Activated naive CD4-positive, alpha-beta T cell (primary cell): ENCODE data around the gene MANEA.
A peak's percentile ranks its signal among the peaks of the same experiment; 100 is the strongest.
"Not testable (repeated sequence)": the region's sequence is repeated elsewhere in the genome, so short reads cannot be mapped to it uniquely, and the experiment has no call there.

Experiments used
- DNase-seq, 4 experiments: peaks; one replicate each; lab custom pipeline; 2025; lab: John Stamatoyannopoulos, UW

Gene MANEA, protein sequence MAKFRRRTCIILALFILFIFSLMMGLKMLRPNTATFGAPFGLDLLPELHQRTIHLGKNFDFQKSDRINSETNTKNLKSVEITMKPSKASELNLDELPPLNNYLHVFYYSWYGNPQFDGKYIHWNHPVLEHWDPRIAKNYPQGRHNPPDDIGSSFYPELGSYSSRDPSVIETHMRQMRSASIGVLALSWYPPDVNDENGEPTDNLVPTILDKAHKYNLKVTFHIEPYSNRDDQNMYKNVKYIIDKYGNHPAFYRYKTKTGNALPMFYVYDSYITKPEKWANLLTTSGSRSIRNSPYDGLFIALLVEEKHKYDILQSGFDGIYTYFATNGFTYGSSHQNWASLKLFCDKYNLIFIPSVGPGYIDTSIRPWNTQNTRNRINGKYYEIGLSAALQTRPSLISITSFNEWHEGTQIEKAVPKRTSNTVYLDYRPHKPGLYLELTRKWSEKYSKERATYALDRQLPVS

DNA sequence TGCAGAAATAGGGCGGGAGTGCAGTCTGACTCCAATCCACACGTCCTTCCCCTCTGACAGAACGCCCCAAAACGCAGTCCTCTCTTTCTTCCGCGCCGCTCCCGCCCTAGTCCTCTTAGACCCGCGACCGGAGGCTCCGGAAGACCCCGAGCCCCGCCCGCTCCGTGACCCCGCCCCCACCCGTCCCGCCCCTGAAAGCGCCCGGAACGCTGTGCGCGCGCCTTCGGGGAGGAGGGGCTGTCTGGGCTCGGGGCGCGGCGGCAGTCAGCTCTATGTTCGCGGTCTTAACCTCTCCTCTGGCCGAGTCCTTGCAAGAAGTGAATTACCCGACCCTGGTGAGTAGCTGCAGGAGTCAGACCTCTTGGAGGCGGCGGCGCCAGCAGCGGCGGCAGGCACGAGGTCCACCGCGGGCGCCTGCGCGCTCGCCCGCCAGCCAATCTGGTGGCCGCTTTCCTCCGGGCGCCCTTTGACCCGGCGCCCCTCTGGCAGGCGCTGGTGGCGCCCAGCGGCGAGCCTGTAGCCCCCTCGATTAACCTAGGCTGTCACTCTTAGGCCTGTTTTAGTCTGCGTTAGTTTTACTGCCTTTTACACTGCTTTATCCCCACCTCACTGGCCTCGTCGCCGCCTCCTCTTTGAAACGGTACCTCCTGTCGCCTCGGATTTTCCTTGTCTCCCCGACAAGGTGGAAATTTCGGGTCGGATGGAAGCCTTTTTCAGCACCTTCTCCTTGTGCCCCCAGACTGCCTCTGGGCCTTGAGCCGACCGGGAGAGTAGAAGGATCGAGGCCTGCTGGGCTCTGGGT, at the start of gene MANEA:
TSS of gene MANEA (plus strand) at position 232 of the 802 bp plus-strand sequence. CDS start 8,905 bp downstream, outside the sequence.
- DNase-seq, result peak; percentile 55 to 81 (median 65)

DNA sequence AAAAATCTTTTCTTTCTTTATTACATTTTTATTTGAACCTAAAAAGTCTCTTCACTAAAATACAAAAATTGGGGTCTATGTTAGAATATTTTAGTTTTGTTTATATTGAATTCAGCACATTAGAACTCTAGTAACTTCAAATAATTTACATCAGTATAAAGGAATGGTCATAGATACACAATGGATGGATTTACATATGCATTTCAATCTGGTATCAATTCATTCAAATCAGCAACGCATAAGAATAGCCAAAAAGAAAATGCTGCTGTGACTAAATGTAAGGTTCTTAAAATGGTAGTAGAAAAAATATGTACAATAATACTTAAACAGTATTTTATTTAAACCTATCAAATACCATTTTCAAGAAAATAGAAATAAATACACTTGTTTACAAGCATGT, 47.6 kb upstream of the MANEA start:
- DNase-seq, result no peak

DNA sequence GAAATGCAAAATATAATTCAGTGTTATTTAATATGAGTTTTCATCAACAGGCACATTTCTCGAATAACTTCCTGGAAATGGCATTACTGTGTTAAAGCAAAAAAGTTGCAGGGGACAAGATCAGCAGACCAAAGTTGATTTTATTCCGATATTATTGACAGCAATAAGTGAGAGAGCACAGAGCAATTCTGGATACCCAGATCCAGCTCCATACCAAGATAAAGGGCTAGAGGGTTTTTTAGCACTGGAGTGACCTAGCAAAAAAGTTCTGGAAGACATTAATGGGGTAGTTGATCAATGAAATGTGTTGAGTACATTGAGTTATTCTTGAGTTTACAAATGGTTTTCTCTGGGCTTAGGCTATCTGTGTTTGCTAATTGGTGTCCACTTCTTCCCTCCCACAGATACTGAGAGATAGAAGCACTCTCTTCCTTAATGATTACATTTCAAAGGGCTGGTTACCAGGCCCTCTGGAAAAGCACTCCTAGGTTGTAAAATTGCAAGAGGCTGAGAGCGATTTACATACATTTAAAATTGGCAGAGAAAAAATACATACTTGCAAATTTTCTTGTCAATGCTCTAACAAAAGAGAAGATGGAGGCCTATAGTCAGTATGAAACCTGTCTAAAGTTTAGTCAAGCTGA, 47.0 kb upstream of the MANEA start:
- DNase-seq, result no peak

DNA sequence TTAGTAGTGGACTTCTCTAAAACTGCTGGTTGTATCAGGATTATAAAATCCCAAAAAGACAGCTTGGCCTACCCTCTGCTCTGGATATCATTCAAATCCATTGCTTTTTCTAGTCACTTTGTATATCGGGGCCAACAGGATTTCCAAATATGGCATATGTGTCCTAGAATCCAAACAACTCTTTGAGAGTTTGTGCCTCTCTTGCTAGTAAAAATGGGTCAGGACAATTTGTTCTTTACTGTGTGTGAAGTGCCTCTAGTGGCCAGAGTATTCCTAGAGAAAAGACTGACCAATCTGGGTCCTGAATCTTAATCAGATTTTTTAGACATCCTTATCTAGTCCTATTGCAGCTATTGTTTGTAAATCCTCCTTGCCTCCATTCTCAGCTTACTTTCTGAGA, 33.5 kb upstream of the MANEA start:
- no peak for DNase-seq

DNA sequence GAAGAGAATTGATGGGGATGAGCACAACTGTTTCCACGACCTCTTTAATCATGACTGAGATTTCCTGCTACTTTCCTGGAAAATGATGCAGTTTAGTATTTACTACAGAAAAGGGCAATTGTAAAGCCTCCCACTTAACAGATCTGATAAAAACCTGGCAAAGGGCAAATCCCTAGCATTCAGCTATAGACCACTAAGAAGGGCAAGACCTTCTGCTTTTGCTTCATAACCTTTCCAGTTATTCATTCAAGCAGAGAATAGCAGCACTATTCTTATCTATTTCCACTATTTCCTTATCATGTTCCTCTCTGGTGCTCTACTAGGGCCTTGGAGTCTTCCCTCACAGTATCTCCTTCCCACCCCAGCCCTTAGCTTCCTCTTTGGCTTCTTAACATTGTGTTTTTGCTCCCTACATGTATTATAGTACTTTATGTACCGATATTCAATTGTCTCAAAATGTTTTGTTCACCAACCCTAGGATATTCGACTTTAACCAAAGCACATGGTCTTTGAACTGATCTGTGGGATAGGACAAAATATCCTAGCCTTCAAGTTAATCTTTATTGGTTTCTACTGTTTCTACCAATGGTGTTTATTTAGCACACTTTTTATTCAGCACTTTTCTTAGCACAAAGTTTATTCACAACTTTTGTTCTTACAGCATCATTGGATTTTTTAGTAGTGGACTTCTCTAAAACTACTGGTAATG, 32.7 kb upstream of the MANEA start:
- DNase-seq, result no peak

DNA sequence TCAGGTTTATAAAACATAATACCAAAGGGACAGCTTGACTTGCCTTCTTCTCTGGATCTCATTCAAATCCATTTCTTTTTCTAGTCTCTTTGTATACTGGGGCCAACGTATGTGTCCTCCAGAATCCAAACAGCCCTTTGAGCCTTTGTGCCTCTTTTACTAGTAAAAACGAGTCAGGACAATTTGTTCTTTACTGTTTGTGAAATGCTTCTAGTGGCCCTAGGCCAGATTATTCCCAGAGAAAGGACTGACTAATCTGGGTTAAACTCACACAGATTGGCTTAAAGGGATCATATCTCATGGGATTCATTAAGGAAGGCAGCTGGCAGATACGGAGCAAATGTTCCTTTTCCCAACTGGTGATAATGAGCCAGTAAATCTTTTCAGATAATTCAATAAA, 32.1 kb upstream of the MANEA start:
- DNase-seq, result no peak

DNA sequence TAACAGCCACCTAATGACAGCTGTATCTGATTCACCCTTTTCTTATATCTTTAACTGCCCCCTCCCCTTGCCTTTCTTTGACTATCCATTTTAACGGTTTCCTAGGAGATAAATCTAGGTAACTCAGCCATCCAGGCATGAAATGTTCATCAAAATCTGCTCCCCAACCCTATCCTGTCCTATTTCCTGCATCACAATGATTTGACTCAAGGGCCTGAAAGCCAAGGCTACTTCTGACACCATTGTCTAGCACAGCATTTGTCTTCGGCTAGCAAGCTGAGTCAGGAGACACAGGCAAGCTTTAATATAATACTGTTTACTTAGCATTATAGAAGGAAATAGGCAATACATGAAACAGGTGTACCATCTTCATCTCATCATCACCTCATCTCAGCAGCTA, 31.6 kb upstream of the MANEA start:
- no peak for DNase-seq

DNA sequence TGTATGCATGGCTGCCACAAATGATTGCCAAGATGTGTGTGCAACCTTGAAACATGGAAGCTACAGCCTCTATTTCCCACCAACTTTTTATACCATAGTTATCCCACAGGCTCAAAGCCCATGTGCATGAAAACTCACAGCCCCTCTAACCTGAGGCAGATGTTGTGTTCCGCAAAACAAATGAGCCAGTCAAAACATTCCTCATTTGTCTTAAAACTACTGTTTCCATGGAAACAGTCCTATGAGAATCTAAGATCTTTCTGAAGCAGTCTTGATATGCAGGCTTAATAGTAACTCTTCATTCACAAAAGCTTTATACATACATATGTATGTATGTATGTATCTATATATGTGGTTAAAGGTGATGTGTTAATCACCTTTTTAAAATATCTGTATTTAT, 31.2 kb upstream of the MANEA start:
- DNase-seq, result no peak

DNA sequence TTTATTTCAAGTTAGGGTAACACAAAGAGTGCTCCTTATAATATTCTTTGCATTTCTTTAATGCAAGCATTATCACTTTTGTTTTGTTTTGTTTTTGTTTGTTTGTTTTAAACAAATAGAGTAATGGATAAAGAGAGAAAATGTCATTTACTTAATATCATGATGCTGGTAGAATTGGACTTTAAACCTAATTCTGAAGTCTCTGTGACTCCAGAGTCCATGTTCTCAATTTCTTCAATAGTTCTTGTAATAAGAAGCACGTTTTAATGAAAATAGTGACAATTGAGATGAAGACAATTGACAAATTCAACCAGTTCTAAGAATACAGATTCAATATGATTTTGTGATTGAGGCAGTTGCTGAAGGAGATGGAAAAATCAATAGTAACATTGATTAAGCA, 30.3 kb upstream of the MANEA start:
- no peak for DNase-seq

DNA sequence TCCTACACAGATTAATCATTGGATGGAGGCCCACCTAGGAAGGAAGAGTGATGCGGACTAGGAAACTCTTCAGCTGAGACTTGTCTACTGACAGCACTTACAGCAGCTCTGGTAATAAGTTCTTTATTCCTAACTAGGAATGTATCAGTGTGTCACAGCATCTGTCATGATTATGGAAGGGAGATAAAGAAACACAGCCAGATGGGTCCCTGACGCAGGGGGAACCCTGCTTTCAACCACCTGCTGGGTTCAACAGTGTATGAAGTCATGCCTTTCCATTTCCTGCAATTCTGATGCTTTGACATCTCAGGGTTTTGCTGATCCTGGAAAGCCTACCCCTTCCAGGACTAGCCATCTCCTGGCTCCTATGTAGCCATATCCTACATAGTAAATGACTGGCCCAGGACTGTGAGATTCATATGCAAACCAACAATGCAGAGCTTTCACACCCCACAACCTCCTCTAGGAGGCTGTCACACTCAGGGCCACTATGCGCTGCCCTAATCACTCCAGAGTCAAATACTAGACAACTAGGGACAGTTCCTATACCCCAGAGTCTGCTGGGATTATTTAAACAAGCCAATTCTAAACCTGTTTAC, 29.0 kb upstream of the MANEA start:
- no peak for DNase-seq

DNA sequence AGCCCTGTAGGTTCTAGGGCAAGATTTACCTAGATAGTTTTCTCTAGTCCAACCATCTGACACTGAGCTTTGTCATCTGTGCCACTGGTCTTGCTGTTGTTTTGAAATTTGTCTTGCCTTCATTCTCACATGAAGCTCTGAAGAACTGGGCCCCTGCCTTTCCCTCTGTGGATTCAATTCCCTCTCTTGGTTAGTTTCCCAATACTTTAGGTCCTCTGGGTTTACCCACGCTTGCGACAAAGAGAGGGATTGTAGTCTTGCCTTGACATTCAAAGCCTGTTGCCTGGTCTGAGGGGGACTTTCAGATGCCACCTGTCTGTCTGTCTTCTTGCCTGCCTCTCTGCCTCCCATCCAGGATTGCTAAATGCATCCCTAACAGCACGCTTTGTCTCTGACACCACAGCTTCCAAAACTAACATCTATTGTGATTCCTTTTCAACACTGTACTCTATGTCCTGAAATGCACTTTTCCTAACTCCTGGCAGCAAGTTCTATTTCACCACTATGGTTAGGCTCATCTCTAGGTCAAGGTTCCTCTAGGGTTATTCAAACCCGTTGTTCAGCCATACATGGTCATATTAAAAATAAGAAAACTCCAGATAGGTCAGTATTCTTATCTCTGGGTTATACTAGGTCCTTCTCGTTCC, 25.5 kb upstream of the MANEA start:
- no peak for DNase-seq

DNA sequence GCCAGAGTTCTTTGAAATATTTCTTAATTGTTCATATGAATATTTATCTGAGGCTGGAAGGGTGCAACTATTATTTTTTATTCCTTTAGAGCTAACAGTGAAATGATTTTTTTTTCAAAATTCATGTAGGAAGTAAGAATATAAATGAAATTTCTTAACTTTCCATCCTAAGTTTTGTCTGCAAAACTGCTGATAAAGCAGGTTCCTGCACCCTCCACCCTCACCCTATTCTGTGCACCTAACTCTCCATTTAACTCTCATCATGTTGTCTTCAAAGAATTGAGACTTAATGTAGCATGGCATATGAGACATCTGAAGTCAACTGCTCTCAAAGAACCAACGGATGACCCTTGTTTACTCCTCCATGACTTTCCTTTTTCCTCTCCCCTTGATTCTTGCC, 23.5 kb upstream of the MANEA start:
- no peak for DNase-seq

DNA sequence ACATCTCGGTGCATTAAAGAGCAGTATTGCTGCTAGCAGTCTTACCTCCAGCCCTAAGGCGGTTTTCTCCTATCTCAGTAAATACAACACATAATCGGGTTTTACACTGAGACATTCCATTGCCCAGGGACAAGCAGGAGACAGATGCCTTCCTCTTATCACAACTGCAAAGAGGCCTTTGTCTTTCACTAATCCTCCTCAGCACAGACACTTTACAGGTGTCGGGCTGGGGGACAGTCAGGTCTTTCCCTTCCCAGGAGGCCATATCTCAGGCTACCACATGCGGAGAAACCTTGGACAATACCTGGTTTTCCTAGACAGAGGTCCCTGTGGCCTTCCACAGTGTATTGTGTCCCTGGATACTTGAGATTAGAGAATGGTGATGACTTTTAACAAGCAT, 16.4 kb upstream of the MANEA start:
- not testable (repeated sequence) for DNase-seq

DNA sequence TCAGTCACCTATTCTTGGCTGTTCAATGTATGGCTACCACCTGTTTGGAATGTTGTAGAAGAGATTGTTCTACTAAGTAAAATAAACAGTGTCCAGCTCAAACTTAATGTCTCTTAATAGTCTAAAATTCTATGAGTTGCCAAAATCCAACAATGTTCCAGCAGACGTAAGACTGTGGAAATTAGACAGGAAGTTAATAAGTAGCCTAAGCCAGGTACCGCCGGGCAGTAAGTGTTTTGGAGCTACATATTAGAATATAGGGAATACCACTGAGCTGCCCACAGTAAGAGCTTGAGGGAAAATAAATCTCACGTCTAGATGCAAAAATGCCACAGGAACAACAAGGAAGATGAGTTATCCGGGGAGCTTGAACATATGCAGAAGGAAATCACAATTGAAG, 7.8 kb upstream of the MANEA start:
- DNase-seq, result no peak

DNA sequence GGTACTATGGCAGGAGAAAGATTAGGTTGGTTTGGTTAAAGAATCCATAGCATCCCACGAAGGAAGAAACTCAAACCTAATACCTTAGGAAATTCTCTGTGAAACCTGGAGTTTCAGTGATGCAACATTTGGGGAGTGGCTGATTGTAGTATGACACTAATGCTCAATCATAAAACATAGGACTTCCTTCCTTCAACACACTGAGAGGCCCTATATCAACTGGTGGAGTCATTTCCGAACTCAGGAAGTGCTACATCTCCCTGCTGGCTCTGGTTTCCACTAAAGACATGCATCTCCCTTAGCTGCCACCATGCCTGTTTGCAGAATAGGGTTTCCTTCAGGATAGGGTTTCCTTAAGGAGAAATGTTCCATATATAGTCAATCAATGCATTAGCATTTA, 5.2 kb upstream of the MANEA start:
- no peak for DNase-seq

DNA sequence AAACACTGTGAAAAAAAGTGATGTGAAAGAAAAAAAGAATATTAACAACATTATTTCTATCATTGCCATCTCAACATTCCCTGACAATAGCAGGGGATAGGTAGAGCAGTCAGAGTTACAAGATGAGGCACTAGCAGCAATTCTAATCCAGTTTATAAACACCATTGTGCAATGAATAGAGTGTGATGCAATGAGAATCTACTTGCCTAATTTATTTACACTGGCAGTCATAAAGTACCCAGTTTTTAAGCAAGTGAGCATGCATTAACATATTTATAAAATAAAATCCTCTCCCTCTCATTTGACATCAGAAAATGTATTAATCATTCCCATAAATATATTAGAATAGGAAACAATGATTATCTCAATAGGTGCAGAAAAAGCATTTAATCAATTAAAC, 2.5 kb upstream of the MANEA start:
- DNase-seq, result no peak

DNA sequence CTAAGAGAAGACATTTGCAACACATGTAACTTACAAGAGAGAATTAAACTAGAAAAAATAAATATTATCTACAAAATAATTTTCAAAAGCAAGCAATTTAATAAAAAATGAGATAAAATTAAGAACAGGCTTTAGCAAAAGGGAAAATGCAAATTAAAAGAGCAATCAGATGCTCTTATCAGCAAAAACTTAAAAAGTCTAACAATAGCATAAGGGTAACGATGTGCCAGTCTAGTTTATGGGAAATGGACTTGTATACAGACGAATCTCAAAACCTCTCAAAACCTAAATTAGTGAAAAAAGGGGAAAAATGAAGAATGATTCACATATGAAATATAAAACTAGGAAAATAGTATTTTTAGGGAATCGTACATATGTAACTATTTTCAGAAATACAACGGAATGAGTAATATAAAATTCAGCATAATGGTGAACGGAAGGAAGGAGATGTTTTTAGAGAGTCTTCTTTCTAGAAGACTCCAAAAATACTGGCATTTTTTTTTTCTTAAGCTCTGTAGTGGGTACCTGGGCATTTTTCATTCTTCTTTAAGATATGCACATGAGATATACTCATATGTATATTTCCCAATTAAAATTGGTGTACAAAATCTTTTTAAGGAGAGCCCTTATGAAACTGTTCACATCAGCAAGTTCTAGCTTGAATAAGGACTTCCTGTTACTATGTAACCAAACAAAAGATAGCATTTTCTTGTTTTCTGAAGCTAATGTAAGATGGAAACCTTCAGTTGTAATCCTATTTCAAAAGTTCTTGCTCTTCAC, 927 bp upstream of the MANEA start:
- no peak for DNase-seq

DNA sequence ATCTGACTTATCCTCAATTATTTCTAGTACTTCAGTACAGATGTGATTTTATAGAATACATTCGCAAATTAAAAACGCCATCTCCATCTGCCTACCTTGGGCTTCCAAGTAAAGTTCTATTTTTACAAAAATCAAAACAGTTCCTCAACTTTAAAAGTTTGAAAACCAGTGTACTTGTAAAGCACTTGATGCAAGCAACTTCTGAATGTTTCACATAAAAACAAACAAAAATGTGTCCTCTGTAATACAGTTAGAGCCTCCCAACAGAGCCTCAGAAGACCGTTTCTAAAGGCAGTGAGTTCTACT, 384 bp upstream of the MANEA start:
- no peak for DNase-seq

DNA sequence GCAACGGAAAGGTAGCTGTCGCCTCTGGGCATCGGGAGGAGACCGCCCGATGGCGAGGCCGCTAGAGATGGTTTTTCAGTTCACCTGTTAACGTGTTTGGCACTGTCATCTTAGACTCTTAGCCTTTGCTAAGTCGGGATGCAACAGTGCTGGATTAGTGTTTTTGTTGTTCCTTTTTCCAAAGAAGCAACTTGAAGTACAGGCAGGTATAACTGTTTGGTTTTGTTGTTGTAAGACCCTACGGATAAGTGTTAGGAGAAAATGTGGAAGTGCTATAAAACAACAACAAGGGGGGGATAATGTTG, 723 bp downstream of the MANEA start:
- no peak for DNase-seq

DNA sequence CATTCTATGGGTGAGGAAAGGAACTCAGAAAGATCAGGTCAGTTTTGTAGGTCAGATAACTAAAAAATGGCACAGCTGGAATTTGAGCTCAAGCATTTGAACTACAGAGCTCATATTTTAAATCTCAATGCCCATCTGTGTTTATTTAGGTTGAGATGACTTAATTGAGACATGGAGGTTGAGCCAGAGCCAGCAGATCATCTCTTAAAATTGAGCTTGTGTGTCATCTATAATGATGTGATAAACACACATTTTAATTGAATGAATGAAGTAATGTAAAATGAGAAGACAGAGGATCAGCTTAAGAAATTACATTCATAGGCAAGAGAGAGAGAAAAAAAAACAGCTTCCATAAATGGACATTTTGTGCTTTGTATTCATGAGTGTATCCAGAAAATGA, 3.7 kb downstream of the MANEA start:
- DNase-seq, result no peak

DNA sequence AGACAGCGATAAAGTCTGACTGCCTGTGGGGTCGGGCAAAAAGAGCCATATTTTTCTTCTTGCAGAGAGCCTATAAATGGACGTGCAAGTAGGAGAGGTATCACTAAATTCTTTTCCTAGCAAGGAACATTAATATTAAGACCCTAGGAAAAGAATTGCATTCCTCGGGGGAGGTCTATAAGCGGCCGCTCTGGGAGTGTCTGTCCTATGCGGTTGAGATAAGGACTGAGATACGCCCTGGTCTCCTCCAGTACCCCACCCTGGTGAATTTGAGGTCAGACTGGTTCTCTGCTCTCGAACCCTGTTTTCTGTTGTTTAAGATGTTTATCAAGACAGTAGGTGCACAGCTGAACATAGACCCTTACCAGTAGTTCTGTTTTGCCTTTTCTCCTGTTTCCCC, 6.9 kb downstream of the MANEA start:
- DNase-seq, result not testable (repeated sequence)
